OCI-LY3 (cell line): ENCODE results near the gene SFXN4.

ENCODE experiments used
- CTCF ChIP-seq: fragments of 200-600, 300-600 bp; sonication (generic); IDR thresholded peaks from 2 replicates; pipeline ENCODE4 v1.5.1; 2014; ENCODE audit warnings: antibody characterized with exemption, low read length, low read depth
- EZH2phosphoT487 ChIP-seq: fragments of 200-600 bp; shearing (Covaris generic); IDR thresholded peaks from 2 replicates; pipeline ENCODE4 v1.6.1; 2018; ENCODE audit warnings: antibody characterized with exemption, mixed run types, low read depth

GRCh38 chr10:119201233-119201632 is 35.7 kb upstream of the SFXN4 start:
- TF ChIP-seq CTCF (no peak), EZH2phosphoT487 (no peak)
